WTC11 (cell line): Measurements from ENCODE around the gene ZDHHC17. TPM values are rescaled to one million over a fixed set of nuclear protein-coding genes. Genes with fewer than 3 reads are reported as not detected.

Experiments used
- ATAC-seq: fragments of 200-7000 bp; cut with Tn5 transposase; 2 replicates; pipeline ENCODE4 v1.10.0; 2021; ENCODE audit warnings: mild to moderate bottlenecking, moderate library complexity
- CTCF ChIA-PET: fragments of 300-600 bp; sonication (Branson Sonifier 250); formaldehyde crosslinking; loops from one replicate; lab custom pipeline; 2021; ENCODE audit warnings: antibody characterized with exemption; lab: Charles Lee
- POLR2A ChIA-PET: fragments of 350-600 bp; sonication (Branson Sonifier 250); formaldehyde crosslinking; loops from one replicate; lab custom pipeline; 2021; ENCODE audit warnings: antibody characterized with exemption; lab: Charles Lee
- DNase-seq: peaks from one replicate; pipeline ENCODE4 v3.0.0; 2021; ENCODE audit warnings: low spot score
- H3K27ac Mint-ChIP-seq: 2 replicates; pipeline ENCODE4 v1.8.0; 2021; ENCODE audit warnings: mixed read lengths
- H3K27me3 Mint-ChIP-seq: 2 replicates; pipeline ENCODE4 v1.8.0; 2021; ENCODE audit warnings: low read depth, mild to moderate bottlenecking, moderate library complexity, mixed read lengths
- H3K36me3 Mint-ChIP-seq: 2 replicates; pipeline ENCODE4 v1.8.0; 2021; ENCODE audit warnings: mixed read lengths
- H3K4me1 Mint-ChIP-seq: 2 replicates; pipeline ENCODE4 v1.8.0; 2022; ENCODE audit warnings: mixed read lengths
- H3K4me3 Mint-ChIP-seq: 2 replicates; pipeline ENCODE4 v1.8.0; 2021; ENCODE audit warnings: mild to moderate bottlenecking, moderate library complexity, mixed read lengths
- H3K9me3 Mint-ChIP-seq: 2 replicates; pipeline ENCODE4 v1.8.0; 2021; ENCODE audit warnings: mixed read lengths
- ATF1 ChIP-seq: sonication (generic); formaldehyde crosslinking; IDR thresholded peaks from 2 replicates; pipeline ENCODE4 v1.8.1; 2023; ENCODE audit warnings: mild to moderate bottlenecking, moderate library complexity, missing genetic modification reagents
- CBFB ChIP-seq: sonication (generic); formaldehyde crosslinking; IDR thresholded peaks from 2 replicates; pipeline ENCODE4 v1.8.1; 2022; ENCODE audit warnings: mild to moderate bottlenecking, low read depth, missing genetic modification reagents
- ETV6 ChIP-seq: sonication (generic); formaldehyde crosslinking; IDR thresholded peaks from 2 replicates; pipeline ENCODE4 v1.8.1; 2022; ENCODE audit warnings: mild to moderate bottlenecking, missing genetic modification reagents
- FOXP1 ChIP-seq: sonication (generic); formaldehyde crosslinking; IDR thresholded peaks from 2 replicates; pipeline ENCODE4 v1.8.0; 2022; ENCODE audit warnings: missing genetic modification reagents, mild to moderate bottlenecking, moderate library complexity, borderline replicate concordance
- HMGA2 ChIP-seq: fragments of 250-450 bp; sonication (Bioruptor Pico); IDR thresholded peaks from 2 replicates; pipeline ENCODE4 v1.4.0; 2021; ENCODE audit warnings: mild to moderate bottlenecking, moderate library complexity
- JUN ChIP-seq: sonication (generic); formaldehyde crosslinking; IDR thresholded peaks from 2 replicates; pipeline ENCODE4 v1.8.0; 2023; ENCODE audit warnings: mild to moderate bottlenecking, missing genetic modification reagents
- NFE2L1 ChIP-seq: sonication (generic); formaldehyde crosslinking; IDR thresholded peaks from 2 replicates; pipeline ENCODE4 v1.8.1; 2023; ENCODE audit warnings: missing genetic modification reagents
- NFYB ChIP-seq: sonication (generic); formaldehyde crosslinking; conservative IDR thresholded peaks from 2 replicates; pipeline ENCODE4 v1.8.0; 2022; ENCODE audit warnings: low read depth, missing genetic modification reagents
- RELA ChIP-seq: sonication (generic); formaldehyde crosslinking; IDR thresholded peaks from 2 replicates; pipeline ENCODE4 v1.8.1; 2022; ENCODE audit warnings: missing genetic modification reagents, mild to moderate bottlenecking, borderline replicate concordance
- SMAD3 ChIP-seq: sonication (generic); formaldehyde crosslinking; IDR thresholded peaks from 2 replicates; pipeline ENCODE4 v1.8.0; 2022; ENCODE audit warnings: missing genetic modification reagents, mild to moderate bottlenecking, borderline replicate concordance
- SMAD4 ChIP-seq: sonication (generic); formaldehyde crosslinking; IDR thresholded peaks from 2 replicates; pipeline ENCODE4 v1.8.0; 2022; ENCODE audit warnings: mild to moderate bottlenecking, missing genetic modification reagents
- SOX15 ChIP-seq: fragments of 250-450 bp; sonication (Bioruptor Pico); IDR thresholded peaks from 2 replicates; pipeline ENCODE4 v1.9.0; 2021; ENCODE audit warnings: mild to moderate bottlenecking
- TP53 ChIP-seq: sonication (generic); formaldehyde crosslinking; IDR thresholded peaks from 2 replicates; pipeline ENCODE4 v1.8.1; 2023; ENCODE audit warnings: mild to moderate bottlenecking, missing genetic modification reagents
- total RNA-seq: library from RNA; stranded (reverse); gene quantifications from 3 replicates; pipeline ENCODE4 v1.2.3, GENCODE V29; 2021
- TF ChIP-seq, protein P1 (sequence below): sonication (generic); formaldehyde crosslinking; IDR thresholded peaks from 2 replicates; pipeline ENCODE4 v1.8.1; 2023; ENCODE audit warnings: mild to moderate bottlenecking, missing genetic modification reagents, borderline replicate concordance
- TF ChIP-seq, protein P2 (sequence below): sonication (generic); formaldehyde crosslinking; IDR thresholded peaks from 2 replicates; pipeline ENCODE4 v1.8.1; 2022; ENCODE audit warnings: low read depth, missing genetic modification reagents, borderline replicate concordance
- TF ChIP-seq, protein P3 (sequence below): sonication (generic); formaldehyde crosslinking; IDR thresholded peaks from 2 replicates; pipeline ENCODE4 v1.8.0; 2022; ENCODE audit warnings: mild to moderate bottlenecking, missing genetic modification reagents
- TF ChIP-seq, protein P4 (sequence below): sonication (generic); formaldehyde crosslinking; IDR thresholded peaks from 2 replicates; pipeline ENCODE4 v1.8.0; 2022; ENCODE audit warnings: mild to moderate bottlenecking, missing genetic modification reagents
- TF ChIP-seq, protein P5 (sequence below): fragments of 250-450 bp; sonication (Bioruptor Pico); IDR thresholded peaks from 2 replicates; pipeline ENCODE4 v1.9.0; 2021; ENCODE audit warnings: mild to moderate bottlenecking
- TF ChIP-seq, protein P6 (sequence below): sonication (generic); formaldehyde crosslinking; IDR thresholded peaks from 2 replicates; pipeline ENCODE4 v1.8.1; 2022; ENCODE audit warnings: mild to moderate bottlenecking, moderate library complexity, missing genetic modification reagents

ZDHHC17 gene
- total RNA-seq, 1 experiment from 2014 or later = 30.7 TPM

DNA sequence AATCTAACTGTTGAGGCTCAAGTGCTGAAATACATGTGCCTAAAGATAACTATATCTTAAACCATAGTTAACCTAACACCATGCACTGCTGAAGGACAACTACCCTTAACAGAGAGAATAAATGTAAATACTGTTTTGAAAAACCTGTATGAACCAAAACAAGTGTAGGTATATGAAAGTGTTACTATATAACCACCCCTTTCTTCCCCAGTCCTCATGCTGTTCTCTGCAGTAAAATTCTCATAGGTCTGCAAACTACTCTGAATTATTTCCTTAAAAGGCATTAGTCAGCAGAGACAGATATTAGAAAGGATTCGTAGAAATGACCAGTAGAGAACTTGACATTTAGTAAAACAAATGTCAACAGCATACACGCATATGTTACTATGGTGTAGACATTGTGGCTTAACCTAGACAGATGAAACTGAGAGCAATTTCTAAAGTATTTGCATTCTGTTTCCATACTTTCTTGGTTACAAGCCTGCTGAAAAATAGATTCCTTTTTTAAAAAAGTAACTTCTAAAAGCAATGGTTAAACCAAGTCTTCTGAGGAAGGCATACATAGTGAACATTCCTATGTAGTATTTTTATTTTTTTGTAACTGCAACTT is 101.0 kb downstream of the ZDHHC17 start:
- TF ChIP-seq JUN (CRISPR knock-in tag) (no peak), SMAD4 (no peak), FOXP1 (CRISPR knock-in tag) (no peak), NFYB (CRISPR knock-in tag) (no peak), ETV6 (no peak), SOX15 (CRISPR knock-in tag) (no peak), SMAD3 (CRISPR knock-in tag) (no peak), RELA (CRISPR knock-in tag) (no peak), CBFB (no peak)
- TF ChIP-seq, protein P1, sequence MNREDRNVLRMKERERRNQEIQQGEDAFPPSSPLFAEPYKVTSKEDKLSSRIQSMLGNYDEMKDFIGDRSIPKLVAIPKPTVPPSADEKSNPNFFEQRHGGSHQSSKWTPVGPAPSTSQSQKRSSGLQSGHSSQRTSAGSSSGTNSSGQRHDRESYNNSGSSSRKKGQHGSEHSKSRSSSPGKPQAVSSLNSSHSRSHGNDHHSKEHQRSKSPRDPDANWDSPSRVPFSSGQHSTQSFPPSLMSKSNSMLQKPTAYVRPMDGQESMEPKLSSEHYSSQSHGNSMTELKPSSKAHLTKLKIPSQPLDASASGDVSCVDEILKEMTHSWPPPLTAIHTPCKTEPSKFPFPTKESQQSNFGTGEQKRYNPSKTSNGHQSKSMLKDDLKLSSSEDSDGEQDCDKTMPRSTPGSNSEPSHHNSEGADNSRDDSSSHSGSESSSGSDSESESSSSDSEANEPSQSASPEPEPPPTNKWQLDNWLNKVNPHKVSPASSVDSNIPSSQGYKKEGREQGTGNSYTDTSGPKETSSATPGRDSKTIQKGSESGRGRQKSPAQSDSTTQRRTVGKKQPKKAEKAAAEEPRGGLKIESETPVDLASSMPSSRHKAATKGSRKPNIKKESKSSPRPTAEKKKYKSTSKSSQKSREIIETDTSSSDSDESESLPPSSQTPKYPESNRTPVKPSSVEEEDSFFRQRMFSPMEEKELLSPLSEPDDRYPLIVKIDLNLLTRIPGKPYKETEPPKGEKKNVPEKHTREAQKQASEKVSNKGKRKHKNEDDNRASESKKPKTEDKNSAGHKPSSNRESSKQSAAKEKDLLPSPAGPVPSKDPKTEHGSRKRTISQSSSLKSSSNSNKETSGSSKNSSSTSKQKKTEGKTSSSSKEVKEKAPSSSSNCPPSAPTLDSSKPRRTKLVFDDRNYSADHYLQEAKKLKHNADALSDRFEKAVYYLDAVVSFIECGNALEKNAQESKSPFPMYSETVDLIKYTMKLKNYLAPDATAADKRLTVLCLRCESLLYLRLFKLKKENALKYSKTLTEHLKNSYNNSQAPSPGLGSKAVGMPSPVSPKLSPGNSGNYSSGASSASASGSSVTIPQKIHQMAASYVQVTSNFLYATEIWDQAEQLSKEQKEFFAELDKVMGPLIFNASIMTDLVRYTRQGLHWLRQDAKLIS (CRISPR knock-in tag) = no peak
- TF ChIP-seq, protein P2, sequence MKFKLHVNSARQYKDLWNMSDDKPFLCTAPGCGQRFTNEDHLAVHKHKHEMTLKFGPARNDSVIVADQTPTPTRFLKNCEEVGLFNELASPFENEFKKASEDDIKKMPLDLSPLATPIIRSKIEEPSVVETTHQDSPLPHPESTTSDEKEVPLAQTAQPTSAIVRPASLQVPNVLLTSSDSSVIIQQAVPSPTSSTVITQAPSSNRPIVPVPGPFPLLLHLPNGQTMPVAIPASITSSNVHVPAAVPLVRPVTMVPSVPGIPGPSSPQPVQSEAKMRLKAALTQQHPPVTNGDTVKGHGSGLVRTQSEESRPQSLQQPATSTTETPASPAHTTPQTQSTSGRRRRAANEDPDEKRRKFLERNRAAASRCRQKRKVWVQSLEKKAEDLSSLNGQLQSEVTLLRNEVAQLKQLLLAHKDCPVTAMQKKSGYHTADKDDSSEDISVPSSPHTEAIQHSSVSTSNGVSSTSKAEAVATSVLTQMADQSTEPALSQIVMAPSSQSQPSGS (CRISPR knock-in tag) = no peak
- TF ChIP-seq, protein P3, sequence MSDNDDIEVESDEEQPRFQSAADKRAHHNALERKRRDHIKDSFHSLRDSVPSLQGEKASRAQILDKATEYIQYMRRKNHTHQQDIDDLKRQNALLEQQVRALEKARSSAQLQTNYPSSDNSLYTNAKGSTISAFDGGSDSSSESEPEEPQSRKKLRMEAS = no peak
- DNase-seq (no peak), ATAC-seq (no peak)
- Mint-ChIP-seq H3K4me3 (no peak overlapping the region), H3K27ac (no peak overlapping the region), H3K4me1 (peaks cover 43% of the 10 kb centered on the region), H3K9me3 (no peaks in the 10 kb centered on the region), H3K27me3 (no peaks in the 10 kb centered on the region), H3K36me3 (peaks cover 35% of the 10 kb centered on the region)
- POLR2A ChIA-PET = no interaction called here
- CTCF ChIA-PET = interaction anchor here (1.1 to 1.7 kb wide), 2 partner anchors 14 to 146 kb away, joined by 3 to 11 read pairs; partner anchors contain the start of gene CSRP2

DNA sequence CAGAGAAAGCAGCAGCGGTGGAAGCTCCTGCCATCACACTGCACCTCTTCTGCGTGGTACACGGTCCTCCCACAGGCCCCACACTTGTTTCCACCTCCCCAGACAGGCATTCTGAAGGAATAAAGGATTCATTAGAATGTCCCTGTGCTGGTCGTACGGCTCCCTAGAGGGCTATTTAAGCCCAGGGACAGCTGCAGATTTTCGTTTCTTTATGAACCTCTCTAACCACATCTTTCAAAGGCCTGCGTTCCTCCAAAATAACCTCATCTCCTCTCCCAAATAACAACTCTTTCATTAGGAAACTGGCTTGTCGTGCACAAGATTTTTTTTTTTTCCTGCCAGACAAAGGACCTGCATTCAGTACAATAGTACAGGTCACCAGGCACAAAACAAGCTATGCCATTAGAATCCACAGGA is 102.2 kb downstream of the ZDHHC17 start:
- TF ChIP-seq, protein P4, sequence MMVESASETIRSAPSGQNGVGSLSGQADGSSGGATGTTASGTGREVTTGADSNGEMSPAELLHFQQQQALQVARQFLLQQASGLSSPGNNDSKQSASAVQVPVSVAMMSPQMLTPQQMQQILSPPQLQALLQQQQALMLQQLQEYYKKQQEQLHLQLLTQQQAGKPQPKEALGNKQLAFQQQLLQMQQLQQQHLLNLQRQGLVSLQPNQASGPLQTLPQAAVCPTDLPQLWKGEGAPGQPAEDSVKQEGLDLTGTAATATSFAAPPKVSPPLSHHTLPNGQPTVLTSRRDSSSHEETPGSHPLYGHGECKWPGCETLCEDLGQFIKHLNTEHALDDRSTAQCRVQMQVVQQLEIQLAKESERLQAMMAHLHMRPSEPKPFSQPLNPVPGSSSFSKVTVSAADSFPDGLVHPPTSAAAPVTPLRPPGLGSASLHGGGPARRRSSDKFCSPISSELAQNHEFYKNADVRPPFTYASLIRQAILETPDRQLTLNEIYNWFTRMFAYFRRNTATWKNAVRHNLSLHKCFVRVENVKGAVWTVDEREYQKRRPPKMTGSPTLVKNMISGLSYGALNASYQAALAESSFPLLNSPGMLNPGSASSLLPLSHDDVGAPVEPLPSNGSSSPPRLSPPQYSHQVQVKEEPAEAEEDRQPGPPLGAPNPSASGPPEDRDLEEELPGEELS (CRISPR knock-in tag) = no peak
- TF ChIP-seq, protein P5, sequence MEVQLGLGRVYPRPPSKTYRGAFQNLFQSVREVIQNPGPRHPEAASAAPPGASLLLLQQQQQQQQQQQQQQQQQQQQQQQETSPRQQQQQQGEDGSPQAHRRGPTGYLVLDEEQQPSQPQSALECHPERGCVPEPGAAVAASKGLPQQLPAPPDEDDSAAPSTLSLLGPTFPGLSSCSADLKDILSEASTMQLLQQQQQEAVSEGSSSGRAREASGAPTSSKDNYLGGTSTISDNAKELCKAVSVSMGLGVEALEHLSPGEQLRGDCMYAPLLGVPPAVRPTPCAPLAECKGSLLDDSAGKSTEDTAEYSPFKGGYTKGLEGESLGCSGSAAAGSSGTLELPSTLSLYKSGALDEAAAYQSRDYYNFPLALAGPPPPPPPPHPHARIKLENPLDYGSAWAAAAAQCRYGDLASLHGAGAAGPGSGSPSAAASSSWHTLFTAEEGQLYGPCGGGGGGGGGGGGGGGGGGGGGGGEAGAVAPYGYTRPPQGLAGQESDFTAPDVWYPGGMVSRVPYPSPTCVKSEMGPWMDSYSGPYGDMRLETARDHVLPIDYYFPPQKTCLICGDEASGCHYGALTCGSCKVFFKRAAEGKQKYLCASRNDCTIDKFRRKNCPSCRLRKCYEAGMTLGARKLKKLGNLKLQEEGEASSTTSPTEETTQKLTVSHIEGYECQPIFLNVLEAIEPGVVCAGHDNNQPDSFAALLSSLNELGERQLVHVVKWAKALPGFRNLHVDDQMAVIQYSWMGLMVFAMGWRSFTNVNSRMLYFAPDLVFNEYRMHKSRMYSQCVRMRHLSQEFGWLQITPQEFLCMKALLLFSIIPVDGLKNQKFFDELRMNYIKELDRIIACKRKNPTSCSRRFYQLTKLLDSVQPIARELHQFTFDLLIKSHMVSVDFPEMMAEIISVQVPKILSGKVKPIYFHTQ = no peak
- TF ChIP-seq HMGA2 (CRISPR knock-in tag) (no peak), ATF1 (no peak), NFE2L1 (no peak), JUN (CRISPR knock-in tag) (no peak), TP53 (CRISPR knock-in tag) (no peak)
- TF ChIP-seq, protein P6, sequence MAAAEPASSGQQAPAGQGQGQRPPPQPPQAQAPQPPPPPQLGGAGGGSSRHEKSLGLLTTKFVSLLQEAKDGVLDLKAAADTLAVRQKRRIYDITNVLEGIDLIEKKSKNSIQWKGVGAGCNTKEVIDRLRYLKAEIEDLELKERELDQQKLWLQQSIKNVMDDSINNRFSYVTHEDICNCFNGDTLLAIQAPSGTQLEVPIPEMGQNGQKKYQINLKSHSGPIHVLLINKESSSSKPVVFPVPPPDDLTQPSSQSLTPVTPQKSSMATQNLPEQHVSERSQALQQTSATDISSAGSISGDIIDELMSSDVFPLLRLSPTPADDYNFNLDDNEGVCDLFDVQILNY (CRISPR knock-in tag) = no peak
- TF ChIP-seq, all 79 proteins: peak for 0
- Mint-ChIP-seq H3K36me3 (peaks cover 31% of the 10 kb centered on the region), H3K4me1 (peaks cover 53% of the 10 kb centered on the region), H3K4me3 (no peak overlapping the region), H3K27me3 (no peaks in the 10 kb centered on the region), H3K27ac (peak overlapping the region; percentile 57), H3K9me3 (no peaks in the 10 kb centered on the region)
- DNase-seq = no peak
- ATAC-seq = peak; percentile 52
- POLR2A ChIA-PET = interaction anchor here (0.8 to 2.1 kb wide), 2 partner anchors 10 to 13 kb away, joined by 3 to 5 read pairs; partner anchors contain the start of gene CSRP2
- CTCF ChIA-PET = interaction anchor here (1.0 to 2.6 kb wide), 3 partner anchors 12 to 145 kb away, joined by 5 to 13 read pairs (median 7); no protein-coding TSS in a partner anchor
